HepG2 (cell line): ENCODE results near the gene TCAP. TPM values are rescaled to one million over a fixed set of nuclear protein-coding genes. Genes with fewer than 3 reads are reported as not detected.
A peak's percentile ranks its signal among the peaks of the same experiment; 100 is the strongest.

Source experiments
- AGO2 ChIP-seq: fragments of 200-400 bp; formaldehyde crosslinking; optimal IDR thresholded peaks from 2 replicates; pipeline ENCODE3; 2017; ENCODE audit warnings: mild to moderate bottlenecking, low read depth, low read length, moderate library complexity
- ELF1 ChIP-seq: sonication (generic); formaldehyde crosslinking; IDR thresholded peaks from 2 replicates; pipeline ENCODE4 v1.4.0; 2020; ENCODE audit warnings: missing genetic modification reagents
- ETV5 ChIP-seq: IDR thresholded peaks from 2 replicates; pipeline ENCODE4 v1.6.1; 2018; ENCODE audit warnings: missing biosample characterization, missing genetic modification reagents, inconsistent platforms, borderline replicate concordance
- GATAD2A ChIP-seq: IDR thresholded peaks from 2 replicates; pipeline ENCODE4 v1.6.1; 2016
- RXRA ChIP-seq: sonication (generic); formaldehyde crosslinking; IDR thresholded peaks from 2 replicates; pipeline ENCODE4 v1.5.1; 2020; ENCODE audit warnings: missing genetic modification reagents
- TBX2 ChIP-seq: sonication (generic); formaldehyde crosslinking; IDR thresholded peaks from 2 replicates; pipeline ENCODE4 v1.5.0; 2020; ENCODE audit warnings: missing genetic modification reagents, mild to moderate bottlenecking, borderline replicate concordance
- ZC3H13 ChIP-seq: sonication (generic); formaldehyde crosslinking; IDR thresholded peaks from 2 replicates; pipeline ENCODE4 v1.8.1; 2023; ENCODE audit warnings: mild to moderate bottlenecking, missing genetic modification reagents, moderate library complexity
- ZFP36 ChIP-seq: fragments of 150-350 bp; IDR thresholded peaks from 2 replicates; pipeline ENCODE4 v1.6.1; 2018; ENCODE audit warnings: borderline replicate concordance, low read length, low read depth; ENCODE audit not compliant: partially characterized antibody
- ZNF143 ChIP-seq: sonication (generic); formaldehyde crosslinking; IDR thresholded peaks from 2 replicates; pipeline ENCODE4 v1.4.0; 2020; ENCODE audit warnings: missing genetic modification reagents
- ZNF549 ChIP-seq: sonication (generic); formaldehyde crosslinking; IDR thresholded peaks from 2 replicates; pipeline ENCODE4 v1.5.0; 2020; ENCODE audit warnings: missing genetic modification reagents
- ZNF619 ChIP-seq: sonication (generic); formaldehyde crosslinking; IDR thresholded peaks from 2 replicates; pipeline ENCODE4 v1.4.0; 2020; ENCODE audit warnings: mild to moderate bottlenecking, missing genetic modification reagents
- ZNF792 ChIP-seq: IDR thresholded peaks from 2 replicates; pipeline ENCODE4 v1.6.1; 2016
- ZNF879 ChIP-seq: sonication (generic); formaldehyde crosslinking; IDR thresholded peaks from 2 replicates; pipeline ENCODE4 v1.8.1; 2023; ENCODE audit warnings: missing genetic modification reagents
- ZNF891 ChIP-seq: sonication (generic); formaldehyde crosslinking; IDR thresholded peaks from 2 replicates; pipeline ENCODE4 v1.5.0; 2020; ENCODE audit warnings: mild to moderate bottlenecking, missing genetic modification reagents
- ZSCAN9 ChIP-seq: IDR thresholded peaks from 2 replicates; pipeline ENCODE4 v1.6.1; 2016; ENCODE audit warnings: borderline replicate concordance
- polyA plus RNA-seq, 8 experiments: library from polyadenylated mRNA; depleted of rRNA in 3 of 8; stranded (reverse) in 7 of 8; unstranded in 1 of 8; fragments of >200 nt; fragmentation: Illumina TruSeq in 4 of 8; extraction: Trizol in 4 of 8; gene quantifications; 2 replicates each; pipeline versions ENCODE4 v1.2.1 to v1.2.3, GENCODE V29; 2011 to 2016; ENCODE audit warnings: low read depth in 4 of 8, missing spikeins in 1 of 8, mixed read lengths in 1 of 8; ENCODE audit not compliant: insufficient read depth in 1 of 8
- total RNA-seq, 5 experiments: library from RNA; depleted of rRNA; stranded (reverse); fragments of >200 nt; fragmentation: Illumina TruSeq; extraction: Trizol; gene quantifications; 2 replicates each; pipeline ENCODE4 v1.2.3, GENCODE V29; 2016; ENCODE audit warnings: low read depth in 1 of 5
- TF ChIP-seq, protein P1 (sequence below): sonication (generic); formaldehyde crosslinking; IDR thresholded peaks from 2 replicates; pipeline ENCODE4 v1.4.0; 2020; ENCODE audit warnings: missing genetic modification reagents
- TF ChIP-seq, protein P2 (sequence below): sonication (generic); formaldehyde crosslinking; IDR thresholded peaks from 2 replicates; pipeline ENCODE4 v1.8.1; 2023; ENCODE audit warnings: mild to moderate bottlenecking, inconsistent platforms, moderate library complexity, missing genetic modification reagents, borderline replicate concordance
- TF ChIP-seq, protein P3 (sequence below): sonication (generic); formaldehyde crosslinking; IDR thresholded peaks from 2 replicates; pipeline ENCODE4 v1.4.0; 2020; ENCODE audit warnings: missing genetic modification reagents
- TF ChIP-seq, protein P4 (sequence below): sonication (generic); formaldehyde crosslinking; IDR thresholded peaks from 2 replicates; pipeline ENCODE4 v1.9.0; 2021; ENCODE audit warnings: missing genetic modification reagents, mild to moderate bottlenecking, borderline replicate concordance
- TF ChIP-seq, protein P5 (sequence below): sonication (generic); formaldehyde crosslinking; IDR thresholded peaks from 2 replicates; pipeline ENCODE4 v1.4.0; 2020; ENCODE audit warnings: missing genetic modification reagents

TCAP gene
- total and polyA plus RNA-seq, 2 of the 13 experiments (the other 11 are each of a cell fraction or from before 2014, with no cell fraction given): 0.24 to 0.65 TPM

DNA sequence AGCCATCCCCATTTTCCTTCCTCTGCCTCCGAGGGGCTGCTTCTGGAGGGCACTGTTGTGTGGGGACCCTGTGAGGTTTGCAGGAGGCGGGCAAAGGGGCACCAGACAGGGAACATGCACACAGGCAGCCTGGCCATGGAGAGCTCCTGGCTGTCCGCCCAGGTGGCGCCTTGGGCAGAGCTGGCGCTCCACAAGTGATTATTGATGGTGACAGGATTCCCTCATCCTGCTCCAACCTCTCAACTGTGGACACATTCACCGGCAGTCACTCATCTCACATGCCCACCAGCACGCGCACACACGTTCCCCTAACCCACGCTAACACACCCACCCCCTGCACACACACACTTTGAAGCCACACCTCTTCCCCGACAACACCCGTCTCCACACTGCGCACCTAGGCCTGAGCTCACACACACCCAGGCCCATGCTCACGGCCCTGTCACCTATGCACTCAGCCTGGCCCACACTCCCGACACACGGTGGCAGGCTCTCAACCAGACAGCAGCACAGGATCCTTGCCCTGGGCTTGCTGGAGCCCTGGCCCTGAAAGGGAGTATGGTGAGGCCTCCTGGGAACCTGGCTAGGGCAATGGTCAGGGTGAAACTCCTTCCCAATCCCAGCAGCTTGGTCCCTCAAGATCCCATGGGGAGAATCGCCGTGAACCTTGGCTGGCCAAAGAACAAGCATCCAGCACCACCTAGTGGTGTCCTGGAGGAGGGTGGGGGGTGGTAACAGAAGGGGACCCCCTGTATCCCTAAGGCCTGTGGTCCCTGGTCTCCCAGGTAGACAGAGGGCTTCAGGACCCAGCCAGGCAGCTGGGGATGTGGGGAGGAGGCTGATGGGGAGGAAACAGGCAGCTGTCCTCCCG lies 6.7 kb downstream of the TCAP start (continued):
- TF ChIP-seq, protein P1, sequence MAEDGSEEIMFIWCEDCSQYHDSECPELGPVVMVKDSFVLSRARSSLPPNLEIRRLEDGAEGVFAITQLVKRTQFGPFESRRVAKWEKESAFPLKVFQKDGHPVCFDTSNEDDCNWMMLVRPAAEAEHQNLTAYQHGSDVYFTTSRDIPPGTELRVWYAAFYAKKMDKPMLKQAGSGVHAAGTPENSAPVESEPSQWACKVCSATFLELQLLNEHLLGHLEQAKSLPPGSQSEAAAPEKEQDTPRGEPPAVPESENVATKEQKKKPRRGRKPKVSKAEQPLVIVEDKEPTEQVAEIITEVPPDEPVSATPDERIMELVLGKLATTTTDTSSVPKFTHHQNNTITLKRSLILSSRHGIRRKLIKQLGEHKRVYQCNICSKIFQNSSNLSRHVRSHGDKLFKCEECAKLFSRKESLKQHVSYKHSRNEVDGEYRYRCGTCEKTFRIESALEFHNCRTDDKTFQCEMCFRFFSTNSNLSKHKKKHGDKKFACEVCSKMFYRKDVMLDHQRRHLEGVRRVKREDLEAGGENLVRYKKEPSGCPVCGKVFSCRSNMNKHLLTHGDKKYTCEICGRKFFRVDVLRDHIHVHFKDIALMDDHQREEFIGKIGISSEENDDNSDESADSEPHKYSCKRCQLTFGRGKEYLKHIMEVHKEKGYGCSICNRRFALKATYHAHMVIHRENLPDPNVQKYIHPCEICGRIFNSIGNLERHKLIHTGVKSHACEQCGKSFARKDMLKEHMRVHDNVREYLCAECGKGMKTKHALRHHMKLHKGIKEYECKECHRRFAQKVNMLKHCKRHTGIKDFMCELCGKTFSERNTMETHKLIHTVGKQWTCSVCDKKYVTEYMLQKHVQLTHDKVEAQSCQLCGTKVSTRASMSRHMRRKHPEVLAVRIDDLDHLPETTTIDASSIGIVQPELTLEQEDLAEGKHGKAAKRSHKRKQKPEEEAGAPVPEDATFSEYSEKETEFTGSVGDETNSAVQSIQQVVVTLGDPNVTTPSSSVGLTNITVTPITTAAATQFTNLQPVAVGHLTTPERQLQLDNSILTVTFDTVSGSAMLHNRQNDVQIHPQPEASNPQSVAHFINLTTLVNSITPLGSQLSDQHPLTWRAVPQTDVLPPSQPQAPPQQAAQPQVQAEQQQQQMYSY (CRISPR knock-in tag): no peak
- TF ChIP-seq ZNF143 (CRISPR knock-in tag): peak; percentile 40; the same call in 1 of the 2 replicates
- peak; percentile 31; the same call in 1 of the 2 replicates for TF ChIP-seq ETV5 (CRISPR knock-in tag)
- TF ChIP-seq ZNF792 (CRISPR knock-in tag): no peak
- TF ChIP-seq ZNF879: no peak
- TF ChIP-seq AGO2: peak; percentile 87
- TF ChIP-seq, protein P2, sequence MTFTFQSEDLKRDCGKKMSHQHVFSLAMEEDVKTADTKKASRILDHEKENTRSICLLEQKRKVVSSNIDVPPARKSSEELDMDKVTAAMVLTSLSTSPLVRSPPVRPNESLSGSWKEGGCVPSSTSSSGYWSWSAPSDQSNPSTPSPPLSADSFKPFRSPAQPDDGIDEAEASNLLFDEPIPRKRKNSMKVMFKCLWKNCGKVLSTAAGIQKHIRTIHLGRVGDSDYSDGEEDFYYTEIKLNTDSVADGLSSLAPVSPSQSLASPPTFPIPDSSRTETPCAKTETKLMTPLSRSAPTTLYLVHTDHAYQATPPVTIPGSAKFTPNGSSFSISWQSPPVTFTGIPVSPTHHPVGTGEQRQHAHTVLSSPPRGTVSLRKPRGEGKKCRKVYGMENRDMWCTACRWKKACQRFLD (CRISPR knock-in tag): 0 out of 2 replicates have a peak, but pooled peaks have one; percentile 80
- peak; percentile 68; the same call in 1 of the 2 replicates for TF ChIP-seq ZNF891 (CRISPR knock-in tag)
- TF ChIP-seq ZSCAN9 (CRISPR knock-in tag): no peak
- TF ChIP-seq GATAD2A (CRISPR knock-in tag): peak; percentile 57
- TF ChIP-seq ZFP36: no peak
- TF ChIP-seq ZC3H13 (CRISPR knock-in tag): peak; percentile 60; the same call in 1 of the 2 replicates
- TF ChIP-seq ELF1: peak; percentile 38; the same call in 1 of the 2 replicates
- no peak for TF ChIP-seq ZNF549 (CRISPR knock-in tag)
- TF ChIP-seq TBX2: peak; percentile 76; the same call in 1 of the 2 replicates
- TF ChIP-seq RXRA (CRISPR knock-in tag): peak; percentile 54; the same call in 1 of the 2 replicates
- peak; percentile 91; the same call in 1 of the 2 replicates for TF ChIP-seq ZNF619 (CRISPR knock-in tag)
- TF ChIP-seq, protein P3, sequence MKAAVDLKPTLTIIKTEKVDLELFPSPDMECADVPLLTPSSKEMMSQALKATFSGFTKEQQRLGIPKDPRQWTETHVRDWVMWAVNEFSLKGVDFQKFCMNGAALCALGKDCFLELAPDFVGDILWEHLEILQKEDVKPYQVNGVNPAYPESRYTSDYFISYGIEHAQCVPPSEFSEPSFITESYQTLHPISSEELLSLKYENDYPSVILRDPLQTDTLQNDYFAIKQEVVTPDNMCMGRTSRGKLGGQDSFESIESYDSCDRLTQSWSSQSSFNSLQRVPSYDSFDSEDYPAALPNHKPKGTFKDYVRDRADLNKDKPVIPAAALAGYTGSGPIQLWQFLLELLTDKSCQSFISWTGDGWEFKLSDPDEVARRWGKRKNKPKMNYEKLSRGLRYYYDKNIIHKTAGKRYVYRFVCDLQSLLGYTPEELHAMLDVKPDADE (CRISPR knock-in tag): no peak
- TF ChIP-seq, protein P4, sequence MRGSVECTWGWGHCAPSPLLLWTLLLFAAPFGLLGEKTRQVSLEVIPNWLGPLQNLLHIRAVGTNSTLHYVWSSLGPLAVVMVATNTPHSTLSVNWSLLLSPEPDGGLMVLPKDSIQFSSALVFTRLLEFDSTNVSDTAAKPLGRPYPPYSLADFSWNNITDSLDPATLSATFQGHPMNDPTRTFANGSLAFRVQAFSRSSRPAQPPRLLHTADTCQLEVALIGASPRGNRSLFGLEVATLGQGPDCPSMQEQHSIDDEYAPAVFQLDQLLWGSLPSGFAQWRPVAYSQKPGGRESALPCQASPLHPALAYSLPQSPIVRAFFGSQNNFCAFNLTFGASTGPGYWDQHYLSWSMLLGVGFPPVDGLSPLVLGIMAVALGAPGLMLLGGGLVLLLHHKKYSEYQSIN: no peak
- TF ChIP-seq, protein P5, sequence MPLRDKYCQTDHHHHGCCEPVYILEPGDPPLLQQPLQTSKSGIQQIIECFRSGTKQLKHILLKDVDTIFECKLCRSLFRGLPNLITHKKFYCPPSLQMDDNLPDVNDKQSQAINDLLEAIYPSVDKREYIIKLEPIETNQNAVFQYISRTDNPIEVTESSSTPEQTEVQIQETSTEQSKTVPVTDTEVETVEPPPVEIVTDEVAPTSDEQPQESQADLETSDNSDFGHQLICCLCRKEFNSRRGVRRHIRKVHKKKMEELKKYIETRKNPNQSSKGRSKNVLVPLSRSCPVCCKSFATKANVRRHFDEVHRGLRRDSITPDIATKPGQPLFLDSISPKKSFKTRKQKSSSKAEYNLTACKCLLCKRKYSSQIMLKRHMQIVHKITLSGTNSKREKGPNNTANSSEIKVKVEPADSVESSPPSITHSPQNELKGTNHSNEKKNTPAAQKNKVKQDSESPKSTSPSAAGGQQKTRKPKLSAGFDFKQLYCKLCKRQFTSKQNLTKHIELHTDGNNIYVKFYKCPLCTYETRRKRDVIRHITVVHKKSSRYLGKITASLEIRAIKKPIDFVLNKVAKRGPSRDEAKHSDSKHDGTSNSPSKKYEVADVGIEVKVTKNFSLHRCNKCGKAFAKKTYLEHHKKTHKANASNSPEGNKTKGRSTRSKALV: 0 out of 2 replicates have a peak, but pooled peaks have one; percentile 50
